Tibial artery (tissue), 4 donors: ENCODE results near the gene CDCA4.

Experiments
- DNase-seq, 2 donors: peaks; one replicate each; pipeline ENCODE4 v3.0.0-alpha.2; 2019
- H3K27ac ChIP-seq, 2 donors: fragments of 200-600 bp; sonication (generic) in 1 of 2; 1 replicate in 1 of 2; 2 replicates in 1 of 2; pipeline ENCODE4 v1.5.1; 2018 to 2019; ENCODE audit warnings: mild to moderate bottlenecking in 1 of 2
- H3K27me3 ChIP-seq, 2 donors: fragments of 200-600 bp; sonication (generic) in 1 of 2; one replicate each; pipeline versions ENCODE4 v1.5.1 to v1.6.0; 2016 to 2019
- H3K36me3 ChIP-seq, 3 donors: fragments of 200-600 bp; sonication (generic) in 2 of 3; one replicate each; pipeline ENCODE4 v1.5.1; 2016 to 2019; ENCODE audit warnings: mild to moderate bottlenecking in 2 of 3
- H3K4me1 ChIP-seq, 4 donors: fragments of 200-600 bp; sonication (generic) in 2 of 4; 1 replicate in 3 of 4; 2 replicates in 1 of 4; pipeline ENCODE4 v1.5.1; 2016 to 2019
- H3K4me3 ChIP-seq, 2 donors: fragments of 200-600 bp; sonication (generic) in 1 of 2; 1 replicate in 1 of 2; 2 replicates in 1 of 2; pipeline ENCODE4 v1.5.1; 2018 to 2019; ENCODE audit warnings: mild to moderate bottlenecking in 2 of 2
- H3K9me3 ChIP-seq, 3 donors: fragments of 200-600 bp; sonication (generic) in 1 of 3; one replicate each; pipeline ENCODE4 v1.5.1; 2016 to 2019
- CTCF ChIP-seq, 2 experiments: fragments of 200-600 bp in 1 of 2; fragments of 450-650 bp in 1 of 2; IDR thresholded peaks; one replicate each; pipeline ENCODE4 v1.5.1; 2017 to 2019; ENCODE audit warnings: antibody characterized with exemption in 2 of 2, mild to moderate bottlenecking in 1 of 2, moderate library complexity in 1 of 2
- intact Hi-C: fragments of 100-400 bp; cut with DNase I; formaldehyde crosslinking; loops from one replicate; pipeline ENCODE4 v1.15.0; 2023; ENCODE audit warnings: low total_unique reads

Gene CDCA4

GRCh38 chr14:104980611-104981531 is 40.0 kb downstream of the CDCA4 start:
- Histone ChIP-seq H3K4me3 (no peak overlapping the region), H3K9me3 (no peaks in the 10 kb centered on the region), H3K27me3 (no peaks in the 10 kb centered on the region), H3K36me3 (no peaks in the 10 kb centered on the region), H3K27ac (no peak overlapping the region), H3K4me1 (peaks cover 0 to 42% (median 30%) of the 10 kb centered on the region in 4 donors)
- intact Hi-C loops, result loop anchor here (5.0 to 10.0 kb wide), 2 partner anchors 111 to 514 kb away; partner anchors contain the start of gene TEDC1
- DNase-seq, result peak in 1 of 2 donors; percentile 52
- no peak for TF ChIP-seq CTCF (IDR thresholded peaks at IDR 0.05)

GRCh38 chr14:104979758-104980610 is 40.9 kb downstream of the CDCA4 start:
- no peak overlapping the region for H3K27ac ChIP-seq
- H3K36me3 ChIP-seq, result no peaks in the 10 kb centered on the region
- TF ChIP-seq CTCF (IDR thresholded peaks at IDR 0.05), result no peak
- no peak overlapping the region for H3K4me3 ChIP-seq
- intact Hi-C loops, result loop anchor here (5.0 to 10.0 kb wide), 4 partner anchors 42 to 515 kb away; partner anchors contain the start of genes CDCA4, CEP170B and TEDC1
- peaks cover 0 to 49% (median 38%) of the 10 kb centered on the region in 4 donors for H3K4me1 ChIP-seq
- H3K9me3 ChIP-seq, result no peaks in the 10 kb centered on the region
- H3K27me3 ChIP-seq, result no peaks in the 10 kb centered on the region
- DNase-seq, result no peak

GRCh38 chr14:104978746-104979691 is 41.9 kb downstream of the CDCA4 start:
- H3K36me3 ChIP-seq, result no peaks in the 10 kb centered on the region
- no peaks in the 10 kb centered on the region for H3K27me3 ChIP-seq
- no peak overlapping the region for H3K27ac ChIP-seq
- H3K9me3 ChIP-seq, result no peaks in the 10 kb centered on the region
- intact Hi-C loops, result loop anchor here (5.0 to 10.0 kb wide), 2 partner anchors 43 to 114 kb away; partner anchors contain the start of genes CDCA4 and CEP170B
- H3K4me3 ChIP-seq, result peak overlapping the region; percentile 60 to 64
- TF ChIP-seq CTCF (IDR thresholded peaks at IDR 0.05), result no peak
- peaks cover 1 to 59% (median 47%) of the 10 kb centered on the region in 4 donors for H3K4me1 ChIP-seq
- DNase-seq, result peak in 1 of 2 donors; percentile 64

GRCh38 chr14:104977681-104978653 is 42.9 kb downstream of the CDCA4 start, which contains the start of gene AHNAK2:
AHNAK2 (minus strand) TSS chr14:104978374; CDS start chr14:104978237, 137 bp downstream.
- peak; percentile 55 to 83 for DNase-seq
- intact Hi-C loops, result loop anchor here (2.0 to 10.0 kb wide), 3 partner anchors 44 to 113 kb away; partner anchors contain the start of genes CDCA4 and CEP170B
- no peaks in the 10 kb centered on the region for H3K36me3 ChIP-seq
- H3K4me3 ChIP-seq, result peak within 1 kb of the TSS; percentile 60 to 64
- TF ChIP-seq CTCF (IDR thresholded peaks at IDR 0.05), result no peak
- H3K27me3 ChIP-seq, result no peaks in the 10 kb centered on the region
- no peaks in the 10 kb centered on the region for H3K9me3 ChIP-seq
- peak within 1 kb of the TSS; percentile 51 to 54 for H3K27ac ChIP-seq
- peaks cover 7 to 70% (median 58%) of the 10 kb centered on the region in 4 donors for H3K4me1 ChIP-seq
